GM23248 (cell line): ENCODE data around the gene HOTAIR. TPM values are rescaled to one million over a fixed set of nuclear protein-coding genes. Genes with fewer than 3 reads are reported as not detected.
A peak's percentile ranks its signal among the peaks of the same experiment; 100 is the strongest.

ENCODE experiments used
- DNase-seq: peaks from one replicate; pipeline ENCODE4 v3.0.0-alpha.2; 2015
- H2AFZ ChIP-seq: fragments of 200-600 bp; sonication (generic); 2 replicates; pipeline ENCODE4 v1.6.1; 2016; ENCODE audit warnings: antibody characterized with exemption
- H3F3A ChIP-seq: fragments of 200-600 bp; sonication (generic); 2 replicates; pipeline ENCODE4 v1.6.1; 2016; ENCODE audit warnings: mild to moderate bottlenecking, antibody characterized with exemption, mixed run types; ENCODE audit not compliant: insufficient read depth
- H3K27ac ChIP-seq: fragments of 200-600 bp; sonication (generic); 2 replicates; pipeline ENCODE4 v1.5.1; 2016; ENCODE audit warnings: mild to moderate bottlenecking
- H3K27me3 ChIP-seq: fragments of 200-600 bp; sonication (generic); replicated peaks from 2 replicates; pipeline ENCODE4 v1.6.1; 2016; ENCODE audit warnings: mild to moderate bottlenecking; ENCODE audit not compliant: insufficient read depth
- H3K36me3 ChIP-seq: fragments of 200-600 bp; sonication (generic); 2 replicates; pipeline ENCODE4 v1.6.1; 2016; ENCODE audit warnings: low read depth, mild to moderate bottlenecking
- H3K4me1 ChIP-seq: fragments of 200-600 bp; sonication (generic); 2 replicates; pipeline ENCODE4 v1.6.1; 2016; ENCODE audit warnings: mild to moderate bottlenecking; ENCODE audit not compliant: insufficient read depth
- H3K4me2 ChIP-seq: fragments of 200-600 bp; sonication (generic); one replicate; pipeline ENCODE4 v1.6.1; 2016; ENCODE audit warnings: mild to moderate bottlenecking; ENCODE audit not compliant: unreplicated experiment
- H3K4me3 ChIP-seq: fragments of 200-600 bp; sonication (generic); 2 replicates; pipeline ENCODE4 v1.5.1; 2016; ENCODE audit warnings: mild to moderate bottlenecking
- H3K79me2 ChIP-seq: fragments of 200-600 bp; sonication (generic); 2 replicates; pipeline ENCODE4 v1.6.1; 2016; ENCODE audit warnings: mild to moderate bottlenecking; ENCODE audit not compliant: insufficient read depth
- H3K9ac ChIP-seq: fragments of 200-600 bp; sonication (generic); 2 replicates; pipeline ENCODE4 v1.6.1; 2016; ENCODE audit warnings: mild to moderate bottlenecking
- H3K9me2 ChIP-seq: fragments of 200-600 bp; sonication (generic); 2 replicates; pipeline ENCODE4 v1.6.1; 2016; ENCODE audit warnings: mixed run types, mild to moderate bottlenecking, moderate library complexity; ENCODE audit not compliant: insufficient read depth
- H3K9me3 ChIP-seq: fragments of 200-600 bp; sonication (generic); one replicate; pipeline ENCODE4 v1.6.1; 2017; ENCODE audit warnings: low read depth
- H4K20me1 ChIP-seq: fragments of 200-600 bp; sonication (generic); 2 replicates; pipeline ENCODE4 v1.6.0; 2016; ENCODE audit not compliant: insufficient read depth
- EZH2 ChIP-seq: fragments of 200-600 bp; sonication (generic); IDR thresholded peaks from 2 replicates; pipeline ENCODE4 v1.6.1; 2018; ENCODE audit warnings: antibody characterized with exemption, mild to moderate bottlenecking; ENCODE audit not compliant: insufficient read depth, poor library complexity, severe bottlenecking
- EZH2phosphoT487 ChIP-seq: fragments of 200-600 bp; sonication (generic); IDR thresholded peaks from 2 replicates; pipeline ENCODE4 v1.6.1; 2018; ENCODE audit warnings: antibody characterized with exemption, moderate library complexity, mild to moderate bottlenecking, low read depth; ENCODE audit not compliant: insufficient read depth
- WGBS, 2 experiments: methylation state at CpG; one replicate each; pipeline ENCODE4 v1.1.6; 2015 to 2017; ENCODE audit warnings: low lambda C conversion rate in 2 of 2, low coverage in 1 of 2; ENCODE audit errors: missing lambda C conversion rate in 2 of 2; 5-methylcytosine and 5-hydroxymethylcytosine counted together
- in situ Hi-C: fragments of 300-500 bp; cut with MboI; formaldehyde crosslinking; loops from 2 replicates; pipeline ENCODE4 v1.15.0; 2020
- polyA plus RNA-seq: library from polyadenylated mRNA; unstranded; fragments of >200 nt; fragmentation: Nextera tagmentation; extraction: Ambion mirVana; gene quantifications from 2 replicates; pipeline ENCODE4 v1.2.1, GENCODE V29; 2016
- total RNA-seq: library from RNA; depleted of rRNA; stranded (reverse); fragments of >200 nt; shearing (Covaris generic); gene quantifications from 2 replicates; pipeline ENCODE4 v1.2.3, GENCODE V29; 2014

The HOTAIR gene
- total and polyA plus RNA-seq, 2 experiments from 2014 or later = not detected

- Histone ChIP-seq H3K9me3 (no peaks in the 10 kb centered on the region), H4K20me1 (no peaks in the 10 kb centered on the region), H3K4me1 (peaks cover 3% of the 10 kb centered on the region; the same call in 1 of the 2 replicates), H3K36me3 (no peaks in the 10 kb centered on the region), H3K4me2 (no peak overlapping the region), H3K9ac (no peak overlapping the region), H2AFZ (no peak overlapping the region), H3K9me2 (no peaks in the 10 kb centered on the region), H3K4me3 (no peak overlapping the region), H3K27ac (no peak overlapping the region), H3K79me2 (peaks cover 9% of the 10 kb centered on the region; the same call in 1 of the 2 replicates), H3F3A (no peaks in the 10 kb centered on the region), H3K27me3 (peaks cover 24% of the 10 kb centered on the region)
- no peak for DNase-seq
- 94 to 97% methylated on average over 32 to 35 of the region's 35 CpGs for WGBS, 2 experiments
- TF ChIP-seq EZH2phosphoT487 (no peak), EZH2 (no peak)
- in situ Hi-C loops = no loop called here
Measured at GRCh38 chr12:53997204-53998109, 22.7 kb upstream of the HOTAIR start.

GRCh38 chr12:53996240-53997203 lies 21.8 kb upstream of the HOTAIR start:
- Histone ChIP-seq H3K4me3 (no peak overlapping the region), H3K27ac (no peak overlapping the region), H2AFZ (no peak overlapping the region), H3F3A (no peaks in the 10 kb centered on the region), H3K9me3 (no peaks in the 10 kb centered on the region), H3K9me2 (no peaks in the 10 kb centered on the region), H3K27me3 (peaks cover 33% of the 10 kb centered on the region), H3K79me2 (peaks cover 9% of the 10 kb centered on the region; the same call in 1 of the 2 replicates), H3K36me3 (no peaks in the 10 kb centered on the region), H3K4me2 (no peak overlapping the region), H3K4me1 (peaks cover 3% of the 10 kb centered on the region; the same call in 1 of the 2 replicates), H4K20me1 (no peaks in the 10 kb centered on the region), H3K9ac (peak overlapping the region; percentile 75)
- no peak for DNase-seq
- WGBS, 2 experiments = 93% methylated on average over 29 of the region's 29 CpGs
- no peak for TF ChIP-seq EZH2phosphoT487
- no peak for TF ChIP-seq EZH2
- in situ Hi-C loops = no loop called here

- no peaks in the 10 kb centered on the region for H4K20me1 ChIP-seq
- 25 to 40% methylated on average over 37 to 45 of the region's 48 CpGs for WGBS, 2 experiments
- no peaks in the 10 kb centered on the region for H3F3A ChIP-seq
- H3K4me2 ChIP-seq = peak overlapping the region; percentile 66
- H3K9me3 ChIP-seq = no peaks in the 10 kb centered on the region
- 0 out of 2 replicates have a peak, but pooled peaks cover 1% of the 10 kb centered on the region for H3K79me2 ChIP-seq
- H3K4me3 ChIP-seq = peak overlapping the region; percentile 56
- peak overlapping the region; percentile 70 for H2AFZ ChIP-seq
- in situ Hi-C loops = no loop called here
- H3K27ac ChIP-seq = no peak overlapping the region
- H3K4me1 ChIP-seq = peaks cover 2% of the 10 kb centered on the region; the same call in 1 of the 2 replicates
- H3K27me3 ChIP-seq = peaks cover 42% of the 10 kb centered on the region
- no peaks in the 10 kb centered on the region for H3K36me3 ChIP-seq
- no peak for TF ChIP-seq EZH2
- no peak for TF ChIP-seq EZH2phosphoT487
- H3K9ac ChIP-seq = peak overlapping the region; percentile 75
- no peaks in the 10 kb centered on the region for H3K9me2 ChIP-seq
- peak; percentile 64 for DNase-seq
Measured at GRCh38 chr12:53995378-53996239, 20.9 kb upstream of the HOTAIR start.
